GM18867 (cell line): ENCODE data around the gene GORASP2.

Source experiments
- ATAC-seq: cut with Tn5 transposase; IDR thresholded peaks from one replicate; pipeline ENCODE4 v1.9.1; 2021; ENCODE audit warnings: mild to moderate bottlenecking, moderate library complexity; ENCODE audit not compliant: unreplicated experiment

The GORASP2 gene

DNA sequence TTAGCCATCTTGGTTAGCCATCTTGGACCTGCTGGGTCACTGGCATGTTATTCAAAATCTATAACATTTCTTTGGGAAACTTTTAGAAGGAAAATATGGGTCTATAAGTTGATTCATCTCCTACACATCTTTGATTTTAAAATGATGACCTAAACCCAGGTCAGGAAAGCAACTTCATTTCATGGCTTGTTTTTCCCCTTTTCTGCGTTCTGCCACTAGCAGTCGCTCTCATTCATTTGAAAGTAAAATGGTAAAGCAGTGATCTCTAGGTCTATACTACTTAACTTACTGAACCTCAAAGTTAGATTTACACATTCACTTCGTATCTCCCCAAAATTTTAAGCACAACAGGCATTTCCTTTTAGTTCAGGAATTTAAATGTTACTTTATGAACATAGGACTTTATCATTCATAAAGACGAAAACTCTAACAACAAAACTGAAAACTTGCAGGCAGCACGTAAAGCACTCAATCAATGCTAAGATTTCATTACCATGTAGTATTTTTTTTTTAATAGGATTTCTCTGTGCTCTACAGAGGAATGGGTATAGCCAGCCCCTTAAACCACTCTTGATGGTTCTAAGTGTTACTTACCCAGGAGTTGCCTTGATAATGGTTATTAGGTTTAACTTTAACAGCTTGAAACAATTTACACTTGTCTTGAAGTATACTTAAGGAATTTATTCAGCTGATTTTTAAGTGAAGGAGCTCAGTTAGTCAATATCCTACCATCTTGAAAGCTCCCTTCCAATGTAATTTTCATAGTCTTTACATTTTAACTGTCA, 62.5 kb downstream of the GORASP2 start:
- ATAC-seq, result no peak

DNA sequence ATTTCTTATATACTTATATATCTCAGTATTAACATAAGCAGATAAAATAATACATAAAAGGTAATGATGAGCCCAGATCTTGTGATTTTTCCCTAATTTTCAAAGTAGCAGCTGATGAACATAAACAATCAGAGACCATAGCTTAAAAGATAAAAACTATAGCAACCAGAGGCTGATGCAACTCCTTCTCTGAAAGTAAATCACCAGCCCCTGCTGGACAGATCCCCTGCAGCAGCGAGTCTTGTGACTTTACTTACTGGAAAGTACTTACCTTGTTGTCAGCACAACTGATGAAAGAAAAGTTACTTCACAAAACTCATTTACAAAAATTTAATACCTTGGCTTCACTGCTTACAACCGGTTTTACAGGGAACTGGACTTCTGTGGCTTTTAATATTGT, 67.3 kb downstream of the GORASP2 start:
- ATAC-seq, result no peak

DNA sequence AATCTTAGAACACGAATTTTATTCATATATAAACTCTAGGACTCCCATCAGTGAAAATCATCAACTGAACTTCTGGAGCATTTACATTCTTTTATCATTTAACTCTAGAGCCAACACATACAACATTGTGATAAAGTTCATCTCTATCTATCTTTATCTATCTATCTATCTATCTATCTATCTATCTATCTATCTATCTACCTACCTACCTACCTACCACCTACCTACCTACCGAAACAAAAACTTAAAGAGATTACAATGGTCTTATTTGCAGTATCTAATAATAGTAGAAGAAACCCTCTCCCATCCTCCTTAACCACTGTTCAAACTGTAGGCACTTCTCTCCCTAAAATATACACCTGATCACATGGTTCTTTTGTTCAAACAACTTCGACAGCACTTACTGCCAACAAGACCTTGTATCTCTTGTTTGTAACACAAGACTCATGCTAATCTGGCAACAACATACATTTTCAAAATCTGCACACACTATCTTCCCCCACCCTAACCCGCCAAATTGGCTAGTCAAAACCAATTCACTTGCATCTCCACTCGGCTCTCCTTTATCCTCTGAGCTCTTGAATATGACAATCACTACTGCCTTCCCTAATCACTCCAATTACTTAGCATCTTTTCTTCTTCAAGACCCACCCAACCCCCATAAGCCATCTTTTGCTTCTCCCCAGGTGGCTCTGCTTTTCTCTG, 69.0 kb downstream of the GORASP2 start:
- ATAC-seq, result no peak

DNA sequence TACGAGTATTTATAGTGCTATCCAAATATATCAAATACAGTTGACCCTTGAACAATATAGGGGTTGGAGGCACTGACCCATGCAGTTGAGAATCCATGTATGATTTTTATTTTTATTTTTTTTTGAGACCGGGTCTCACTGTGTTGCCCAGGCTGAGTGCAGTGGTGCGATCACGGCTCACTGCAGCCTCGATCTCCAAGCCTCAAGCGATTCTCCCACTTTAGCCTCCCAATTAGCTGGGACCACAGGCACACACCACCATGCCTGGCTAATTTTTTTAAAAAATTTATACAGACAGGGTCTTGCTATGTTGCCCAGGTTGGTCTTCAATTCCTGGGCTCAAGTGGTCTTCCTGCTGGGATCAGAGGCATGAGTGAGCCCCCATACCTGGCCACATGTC, 70.6 kb downstream of the GORASP2 start:
- ATAC-seq, result no peak

DNA sequence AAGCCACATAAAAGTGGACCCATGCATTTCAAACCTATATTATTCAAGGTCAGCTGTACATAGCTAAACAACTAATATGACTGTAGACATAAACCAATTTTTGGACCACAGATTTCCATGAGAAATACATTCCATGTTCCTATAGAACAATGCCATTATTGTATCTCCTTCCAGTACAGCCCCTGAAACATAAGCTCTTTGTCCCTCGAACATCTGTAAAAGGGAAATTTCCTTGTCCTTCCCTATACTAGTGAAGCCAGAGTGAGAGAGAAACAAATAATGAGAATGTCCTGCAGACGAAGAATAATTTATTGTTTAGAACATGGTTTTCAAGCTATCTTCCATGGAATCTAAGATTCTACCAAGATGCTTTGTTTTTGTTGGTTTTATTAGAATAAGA, 75.3 kb downstream of the GORASP2 start:
- no peak for ATAC-seq

DNA sequence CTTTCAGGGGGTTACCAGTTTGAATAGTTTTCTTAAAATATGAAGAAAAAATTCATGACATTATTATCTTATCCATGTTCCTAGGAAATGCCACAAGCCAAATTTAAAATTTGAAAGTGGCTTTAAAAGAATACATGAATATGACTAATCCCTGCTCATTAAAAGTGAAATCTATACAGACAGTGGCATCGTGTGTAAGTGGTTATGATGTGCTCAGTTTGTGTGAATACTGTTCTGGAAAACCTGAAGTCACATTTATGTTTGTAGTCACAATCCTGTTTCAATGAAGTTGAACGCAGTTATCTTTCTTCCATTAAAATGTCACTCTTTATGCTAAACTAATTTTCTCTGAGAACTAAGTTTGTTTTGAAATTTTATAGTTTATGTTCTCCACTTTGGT, 75.8 kb downstream of the GORASP2 start:
- ATAC-seq, result no peak

DNA sequence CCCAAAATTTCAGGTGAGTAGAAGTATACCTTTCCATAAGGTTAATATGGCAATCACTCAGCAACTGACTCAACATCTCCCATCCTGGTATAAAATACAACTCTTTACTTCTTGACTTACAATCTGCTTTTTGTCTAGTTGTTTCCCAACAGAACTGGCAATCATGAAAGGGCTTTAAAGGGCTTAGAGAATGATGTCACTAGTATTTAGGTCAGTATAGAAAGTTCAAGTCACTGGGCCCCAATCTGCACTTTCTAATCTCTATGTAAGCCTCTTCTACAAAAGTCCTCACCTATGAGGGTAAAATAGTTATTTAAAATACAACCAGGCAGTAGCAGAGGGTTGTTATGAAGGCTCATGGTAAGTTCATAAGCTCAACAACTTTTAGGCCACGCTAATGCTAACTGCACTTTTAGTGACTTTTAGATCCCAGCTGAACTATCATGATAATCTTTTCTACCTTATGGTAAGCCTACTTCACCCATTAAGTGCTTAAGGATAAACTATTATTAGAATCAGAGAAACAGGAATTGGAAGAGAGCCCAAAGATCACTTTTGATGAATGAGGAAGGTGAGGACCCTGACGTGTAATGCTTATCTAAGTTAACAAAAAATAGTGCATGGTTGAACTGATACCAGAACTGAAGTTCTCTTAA, 79.6 kb downstream of the GORASP2 start:
- no peak for ATAC-seq

DNA sequence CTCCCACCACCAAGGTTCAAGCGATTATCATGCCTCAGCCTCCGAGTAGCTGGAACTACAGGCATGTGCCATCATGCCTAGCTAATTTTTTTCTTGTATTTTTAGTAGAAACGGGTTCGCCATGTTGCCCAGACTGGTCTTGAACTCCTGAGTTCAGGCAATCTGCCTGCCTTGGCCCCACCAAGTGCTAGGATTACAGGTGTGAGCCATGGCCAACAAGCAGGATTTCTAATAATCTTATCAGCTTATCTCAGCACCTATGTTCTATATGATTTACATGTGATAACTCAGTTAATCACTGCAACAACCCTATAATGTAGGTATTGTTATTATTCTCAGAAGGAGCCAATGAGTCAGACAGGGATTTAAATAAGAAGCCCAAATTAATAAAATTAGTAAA, 80.3 kb downstream of the GORASP2 start:
- no peak for ATAC-seq

DNA sequence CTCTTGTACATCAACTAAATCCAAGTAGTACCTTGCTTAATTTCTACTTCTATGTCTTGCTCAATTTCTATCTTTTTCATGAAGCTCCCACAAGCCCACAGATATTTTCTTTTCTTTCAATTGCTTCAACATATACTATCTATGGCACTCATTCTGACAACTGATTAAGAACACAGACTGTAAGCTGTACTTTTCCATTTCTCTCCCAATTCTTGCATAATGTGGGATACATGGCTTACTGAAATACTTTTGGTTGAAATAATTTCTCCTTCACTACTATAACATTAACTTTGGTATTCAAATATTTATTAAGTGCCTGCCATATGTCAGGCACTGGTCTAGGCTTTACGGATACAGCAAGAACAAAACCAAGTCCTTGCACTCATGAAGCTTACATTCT, 84.8 kb downstream of the GORASP2 start:
- no peak for ATAC-seq

DNA sequence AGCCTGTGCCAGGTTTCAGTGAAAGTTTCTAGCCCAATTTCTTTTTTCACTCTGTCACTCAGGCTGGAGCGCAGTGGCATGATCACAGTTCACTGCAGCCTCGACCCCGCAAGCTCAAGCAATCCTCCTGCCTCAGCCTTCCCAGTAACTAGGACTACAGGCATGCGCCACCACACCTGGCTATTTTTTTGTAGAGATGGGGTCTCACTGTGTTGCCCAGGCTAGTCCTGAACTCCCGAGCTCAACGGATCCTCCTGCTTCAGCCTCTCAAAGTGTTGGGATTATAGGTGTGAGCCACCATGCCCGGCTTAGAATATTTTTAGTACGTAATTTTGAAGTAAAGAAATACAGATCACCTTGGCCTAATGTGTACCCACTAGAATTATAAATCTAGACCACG, 87.1 kb downstream of the GORASP2 start:
- no peak for ATAC-seq
